GM21390 (cell line): ENCODE data around the gene SPATA25.
A peak's percentile ranks its signal among the peaks of the same experiment; 100 is the strongest.
"Not testable (repeated sequence)": the region's sequence is repeated elsewhere in the genome, so short reads cannot be mapped to it uniquely, and the experiment has no call there.

Experiments
- ATAC-seq: cut with Tn5 transposase; IDR thresholded peaks from one replicate; pipeline ENCODE4 v1.9.1; 2021; ENCODE audit not compliant: unreplicated experiment

The SPATA25 gene

GRCh38 chr20:45887346-45887715, at the start of gene SPATA25:
TSS of gene SPATA25 (minus strand) at chr20:45887622. CDS start at chr20:45887590, 32 bp downstream.
- ATAC-seq: no peak

DNA sequence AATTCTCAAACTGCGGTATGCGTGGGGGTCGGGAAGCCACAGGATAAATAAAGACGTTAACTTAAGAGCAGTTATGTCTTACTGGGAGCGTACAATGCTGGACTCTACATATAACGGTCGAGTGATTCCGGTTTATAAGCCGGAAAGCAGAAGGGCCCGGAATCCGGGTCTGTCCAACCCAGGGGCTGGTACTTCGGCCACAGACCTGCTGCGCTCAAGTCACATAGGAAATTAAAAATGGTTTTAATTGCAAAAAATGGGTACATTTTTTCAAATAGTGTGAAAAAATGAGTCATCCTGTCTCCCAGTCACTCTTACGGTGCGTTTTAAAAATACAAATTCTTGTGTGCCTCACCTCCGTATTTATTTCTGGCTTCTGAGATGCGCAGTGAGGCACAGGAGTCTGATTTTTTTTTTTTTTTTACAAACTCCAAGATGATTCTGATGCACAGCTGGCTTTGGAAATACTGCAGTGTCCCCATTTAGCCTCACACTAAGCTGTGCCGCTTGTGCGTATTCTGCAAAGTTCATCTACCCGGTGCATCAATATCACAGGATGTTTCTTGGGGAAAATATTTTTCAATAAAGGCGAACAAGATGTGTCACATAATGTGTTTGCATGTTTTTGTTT, 48.1 kb upstream of the SPATA25 start:
- peak; percentile 11 for ATAC-seq

DNA sequence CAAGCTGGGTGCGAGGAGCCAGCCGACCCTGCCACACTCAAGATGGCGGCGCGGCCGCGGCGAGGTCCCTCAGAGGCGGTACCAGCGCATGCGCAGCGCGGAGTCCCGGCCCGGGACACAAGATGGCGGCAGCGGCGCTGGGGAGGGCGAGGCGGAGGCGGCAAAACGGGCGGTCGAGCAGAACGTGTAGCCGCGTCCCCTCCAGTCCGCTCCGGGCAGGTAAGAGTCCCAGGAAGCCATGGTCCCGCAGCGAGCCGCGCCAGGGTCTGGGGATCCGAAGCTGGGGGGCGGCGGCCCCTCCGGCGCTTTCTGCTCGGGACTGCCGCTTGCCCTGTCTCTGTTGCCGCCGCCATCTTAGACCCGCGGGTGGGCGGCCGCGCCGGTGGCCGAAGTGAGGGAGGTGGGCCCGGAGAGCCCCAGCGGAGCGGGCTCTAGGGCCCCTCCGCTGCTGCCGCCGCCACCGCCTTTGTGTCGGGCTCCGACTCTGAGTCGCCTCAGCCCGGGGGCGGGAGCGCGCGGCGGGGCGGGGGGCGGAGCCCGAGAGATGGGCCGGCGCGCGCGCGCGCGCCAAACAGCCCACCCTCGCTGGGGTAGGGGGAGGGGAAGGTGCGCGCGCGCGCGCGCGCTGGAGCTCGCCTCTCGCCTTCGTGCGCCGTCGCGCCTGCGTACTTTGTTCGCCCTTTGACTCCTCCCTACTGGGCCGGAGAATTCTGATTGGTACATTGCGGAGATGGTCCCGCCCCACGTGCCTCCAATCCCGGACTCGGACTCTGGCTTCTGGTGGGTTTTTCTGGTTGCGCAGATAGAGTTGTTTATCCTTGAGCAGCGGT, 47.4 kb upstream of the SPATA25 start, which contains the start of gene PCIF1:
Gene PCIF1 (plus strand): TSS at position 98 of the 830 bp plus-strand sequence. CDS start 4,317 bp downstream, outside the sequence.
- ATAC-seq: peak; percentile 80

- ATAC-seq: no peak
These were observed 46.7 kb upstream of the SPATA25 start for GRCh38 chr20:45934046-45934585.

DNA sequence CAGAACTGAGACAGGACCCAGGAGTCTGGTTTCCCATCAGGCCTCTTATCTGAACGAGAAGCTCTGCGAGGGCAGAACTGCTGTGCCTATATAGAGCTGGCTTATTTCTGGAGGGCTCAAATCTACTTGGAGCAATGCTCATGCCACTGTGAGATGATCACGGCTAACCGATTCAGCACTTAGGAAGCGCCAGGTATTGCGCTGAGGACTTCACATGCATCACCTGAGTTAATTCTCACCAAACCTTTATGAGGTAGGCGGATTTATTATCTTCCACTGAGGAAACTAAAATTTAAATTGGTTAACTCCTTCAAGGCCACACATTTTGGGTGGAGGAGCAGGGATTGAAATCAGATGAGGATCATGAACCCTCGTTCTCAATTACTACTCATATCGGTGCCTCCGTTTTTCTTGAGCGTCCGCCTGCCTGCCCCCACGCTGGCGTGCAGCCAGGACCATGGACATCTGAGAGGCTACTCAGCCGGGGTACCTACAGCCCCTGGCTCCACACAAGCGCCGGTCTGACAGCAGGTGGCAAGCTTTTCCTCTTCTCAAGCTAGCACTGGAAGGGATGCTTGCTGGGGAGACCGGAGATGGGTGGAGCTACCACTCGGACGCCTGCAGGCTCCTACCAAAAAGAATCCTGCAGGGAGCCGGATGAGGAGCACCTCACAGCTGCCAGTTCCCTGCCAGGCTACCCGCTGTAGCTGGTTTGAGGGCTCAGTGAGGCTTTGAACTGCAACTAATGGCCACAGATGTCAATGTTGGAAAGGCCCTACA, 46.0 kb upstream of the SPATA25 start:
- ATAC-seq: no peak

- not testable (repeated sequence) for ATAC-seq
These were observed 44.3 kb upstream of the SPATA25 start for GRCh38 chr20:45931680-45932079.

DNA sequence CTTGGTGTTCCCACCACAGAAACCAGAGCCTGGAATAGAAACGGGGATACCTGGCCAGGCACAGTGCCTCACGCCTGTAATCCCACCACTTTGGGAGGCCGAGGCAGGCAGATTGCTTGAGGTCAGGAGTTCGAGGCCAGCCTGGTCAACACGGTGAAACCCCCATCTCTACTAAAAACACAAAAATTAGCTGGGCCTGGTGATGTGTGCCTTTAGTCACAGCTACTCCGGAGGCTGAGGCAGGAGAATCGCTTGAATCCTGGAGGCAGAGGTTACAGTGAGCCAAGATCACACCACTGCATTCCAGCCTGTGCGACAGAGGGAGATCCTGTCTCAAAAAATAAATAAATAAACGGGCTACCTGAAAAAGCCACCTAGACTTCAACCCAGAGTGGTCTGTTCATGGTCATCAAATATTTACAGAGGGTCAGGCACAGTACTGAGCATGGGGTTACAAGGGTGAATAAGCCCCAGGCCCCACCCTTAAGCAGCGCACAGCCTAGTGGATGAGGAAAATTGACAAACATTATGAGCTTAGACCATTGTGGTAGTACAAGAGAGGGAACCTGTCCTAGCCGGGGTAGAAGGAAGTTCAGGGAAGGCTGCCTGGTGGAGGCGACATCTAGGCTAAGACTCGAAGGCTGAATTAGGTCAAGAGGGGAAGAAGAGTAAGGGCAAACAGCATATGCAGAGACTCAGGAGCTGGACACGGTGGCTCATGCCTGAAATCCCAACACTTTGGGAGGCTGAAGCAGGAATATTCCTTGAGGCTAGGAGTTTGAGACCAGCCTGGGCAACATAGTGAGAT, 39.9 kb upstream of the SPATA25 start:
- no peak for ATAC-seq

GRCh38 chr20:45926731-45927070, 39.3 kb upstream of the SPATA25 start:
- ATAC-seq: no peak

GRCh38 chr20:45925821-45926506, 38.5 kb upstream of the SPATA25 start:
- ATAC-seq: no peak

DNA sequence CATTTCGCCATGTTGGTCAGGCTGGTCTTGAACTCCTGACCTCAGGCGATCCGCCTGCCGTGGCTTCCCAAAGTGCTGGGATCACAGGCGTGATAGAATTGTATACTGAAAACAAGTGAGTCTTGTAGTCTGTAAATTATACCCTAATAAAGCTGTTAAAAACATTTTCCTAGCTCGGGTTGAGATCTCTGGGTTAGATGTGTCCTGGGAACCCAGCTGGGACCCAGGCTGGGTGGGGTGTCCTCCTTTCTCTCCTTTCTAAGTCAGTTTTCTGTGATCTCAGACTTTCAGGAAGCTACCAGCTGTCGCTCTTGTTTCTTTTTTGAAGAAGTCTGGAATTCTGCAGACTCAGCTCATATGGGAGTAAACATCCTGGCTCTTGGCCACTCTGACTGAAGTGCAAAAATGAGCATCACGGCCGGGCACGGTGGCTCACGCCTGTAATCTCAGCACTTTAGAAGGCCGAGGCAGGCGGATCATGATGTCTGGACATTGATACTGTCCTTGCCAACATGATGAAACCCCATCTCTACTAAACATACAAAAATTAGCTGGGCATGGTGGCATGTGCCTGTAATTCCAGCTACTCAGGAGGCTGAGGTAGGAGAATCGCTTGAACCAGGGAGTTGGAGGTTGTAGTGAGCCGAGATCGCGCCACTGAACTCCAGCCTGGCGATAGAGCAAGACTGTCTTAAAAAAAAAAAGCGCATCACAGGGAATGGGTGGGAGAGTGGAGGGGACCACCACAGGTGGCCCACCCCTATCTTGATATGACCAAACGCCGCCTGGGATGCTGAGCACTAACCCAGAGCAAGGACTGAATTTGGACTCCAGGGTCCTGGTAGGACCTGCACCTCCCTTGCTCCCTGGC, 37.2 kb upstream of the SPATA25 start:
- ATAC-seq: no peak

- ATAC-seq: no peak
These were observed 34.1 kb upstream of the SPATA25 start for GRCh38 chr20:45921337-45922189.

DNA sequence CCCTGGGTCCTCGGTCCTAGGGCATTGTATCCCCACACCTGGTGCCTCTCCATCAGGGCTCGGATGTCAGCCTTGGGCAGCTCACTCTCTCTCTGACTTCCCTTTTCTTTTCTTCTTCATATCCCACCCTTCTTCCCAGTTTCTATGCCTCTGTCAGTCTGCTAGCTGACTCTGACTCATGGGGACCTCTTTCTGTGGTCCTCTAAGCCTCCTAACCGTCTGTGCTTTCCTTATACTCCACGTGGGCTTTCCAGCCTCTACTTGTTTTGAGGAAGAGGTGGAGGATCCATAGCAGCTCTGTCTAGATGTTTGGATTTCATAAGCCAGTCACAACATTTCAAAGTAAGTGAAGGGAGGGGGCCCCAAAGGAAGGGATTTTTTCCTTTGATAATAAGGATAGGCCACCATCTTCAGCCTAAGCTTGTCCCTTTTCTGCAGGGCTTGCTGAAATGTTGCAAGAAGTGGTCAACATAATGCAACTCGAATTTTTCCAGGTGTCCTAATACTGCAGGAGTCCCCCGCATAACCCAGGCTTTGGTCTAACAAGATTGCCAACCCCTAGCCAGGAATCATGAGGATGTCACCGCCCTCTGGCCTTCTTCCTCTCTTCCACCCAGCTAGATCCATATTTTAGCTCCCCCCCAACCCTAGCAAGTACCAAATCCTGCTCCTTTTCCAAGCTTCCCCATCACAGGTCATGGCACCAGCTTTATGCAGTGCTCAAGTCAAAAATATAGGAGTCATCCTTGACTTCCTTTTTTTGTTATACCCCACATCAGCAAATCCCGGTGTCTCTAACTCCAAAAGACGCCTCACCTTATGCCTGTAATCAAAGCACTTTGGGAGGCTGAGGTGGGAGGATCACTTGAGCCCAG, 33.3 kb upstream of the SPATA25 start:
- no peak for ATAC-seq

- ATAC-seq: no peak
These were observed 32.3 kb upstream of the SPATA25 start for GRCh38 chr20:45919542-45920399.

- ATAC-seq: no peak
These were observed 31.5 kb upstream of the SPATA25 start for GRCh38 chr20:45918779-45919537.

DNA sequence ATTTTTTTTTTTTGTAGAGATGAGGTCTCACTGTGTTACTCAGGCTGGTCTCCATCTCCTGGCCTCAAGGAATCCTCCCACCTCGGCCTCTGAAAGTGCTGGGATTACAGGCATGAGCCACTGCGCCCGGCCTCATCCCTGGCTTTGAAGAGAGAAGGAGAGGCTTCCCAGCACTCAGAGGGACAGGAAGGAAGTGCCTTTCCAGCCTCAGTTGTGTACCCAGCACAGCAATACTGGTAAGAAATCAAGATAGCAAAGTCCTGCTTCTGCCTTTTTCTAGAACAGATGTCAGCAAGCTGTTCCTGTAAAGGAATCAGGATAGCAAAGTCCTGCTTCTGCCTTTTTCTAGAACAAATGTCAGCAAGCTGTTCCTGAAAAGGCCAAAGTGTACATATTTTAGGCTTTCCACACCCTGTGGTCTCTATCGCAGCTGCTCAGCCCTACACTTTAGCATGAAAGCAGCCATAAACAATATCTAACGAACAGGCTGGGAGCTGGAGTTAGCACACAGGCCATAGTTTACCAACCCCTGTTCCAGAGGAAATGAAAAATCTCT, 30.8 kb upstream of the SPATA25 start:
- ATAC-seq: no peak
